ENCODE data around the gene MYCBP2. TPM values are rescaled to one million over a fixed set of nuclear protein-coding genes. Genes with fewer than 3 reads are reported as not detected.

Gene MYCBP2
- total RNA-seq, 1 donor from 2014 or later: 84.7 TPM

DNA sequence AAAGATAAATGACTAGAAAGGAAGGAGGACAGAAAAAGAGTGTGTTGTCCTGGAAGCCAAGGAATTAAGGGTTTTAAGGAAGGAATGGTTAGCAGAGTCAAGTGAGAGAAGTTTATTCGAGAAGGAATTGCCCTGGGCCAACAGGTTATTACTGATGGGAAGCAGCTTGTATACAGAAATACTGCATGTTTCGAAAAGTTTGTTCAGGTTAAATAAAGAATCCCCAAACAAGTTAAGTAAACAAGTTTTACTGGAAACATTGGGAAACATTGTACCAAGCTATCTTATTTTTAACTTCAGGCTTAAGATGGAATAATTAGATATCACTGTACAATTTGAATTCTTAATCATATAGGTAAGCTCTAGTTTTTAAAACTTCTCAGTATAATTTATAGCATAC is 271.7 kb downstream of the MYCBP2 start:
- Mint-ChIP-seq H3K4me3 (ENCODE audit: unreplicated experiment) (no peak overlapping the region), H3K4me1 (ENCODE audit: unreplicated experiment) (no peaks in the 10 kb centered on the region), H3K36me3 (ENCODE audit: unreplicated experiment) (peaks cover 55% of the 10 kb centered on the region)

DNA sequence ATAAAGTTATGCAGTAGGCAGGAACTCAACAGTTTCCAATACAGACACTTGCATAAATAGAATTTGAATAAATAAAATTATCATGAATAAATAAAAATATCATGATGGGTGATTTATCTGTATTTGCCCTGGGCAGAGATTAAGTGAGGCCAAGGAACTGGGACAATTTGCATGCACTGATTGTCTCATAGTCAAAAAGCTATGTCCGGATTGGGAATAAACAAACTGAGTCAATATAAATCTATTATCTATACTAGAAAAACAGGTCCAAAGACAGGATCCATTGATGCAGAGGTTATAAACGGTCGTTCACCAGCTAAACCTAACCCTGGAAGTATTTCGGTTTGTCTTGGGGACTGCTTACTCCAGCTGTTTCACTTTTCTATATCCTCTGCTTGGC is 273.7 kb downstream of the MYCBP2 start:
- no peak overlapping the region for H3K4me3 Mint-ChIP-seq (ENCODE audit: unreplicated experiment)
- peaks cover 7% of the 10 kb centered on the region for H3K4me1 Mint-ChIP-seq (ENCODE audit: unreplicated experiment)
- no peak for DNase-seq (ENCODE audit: extremely low spot score, unreplicated experiment)
- H3K27ac Mint-ChIP-seq (ENCODE audit: unreplicated experiment): no peak overlapping the region
- no peaks in the 10 kb centered on the region for H3K27me3 Mint-ChIP-seq (ENCODE audit: unreplicated experiment)
- peaks cover 58% of the 10 kb centered on the region for H3K36me3 Mint-ChIP-seq (ENCODE audit: unreplicated experiment)
- TF ChIP-seq, protein P1, sequence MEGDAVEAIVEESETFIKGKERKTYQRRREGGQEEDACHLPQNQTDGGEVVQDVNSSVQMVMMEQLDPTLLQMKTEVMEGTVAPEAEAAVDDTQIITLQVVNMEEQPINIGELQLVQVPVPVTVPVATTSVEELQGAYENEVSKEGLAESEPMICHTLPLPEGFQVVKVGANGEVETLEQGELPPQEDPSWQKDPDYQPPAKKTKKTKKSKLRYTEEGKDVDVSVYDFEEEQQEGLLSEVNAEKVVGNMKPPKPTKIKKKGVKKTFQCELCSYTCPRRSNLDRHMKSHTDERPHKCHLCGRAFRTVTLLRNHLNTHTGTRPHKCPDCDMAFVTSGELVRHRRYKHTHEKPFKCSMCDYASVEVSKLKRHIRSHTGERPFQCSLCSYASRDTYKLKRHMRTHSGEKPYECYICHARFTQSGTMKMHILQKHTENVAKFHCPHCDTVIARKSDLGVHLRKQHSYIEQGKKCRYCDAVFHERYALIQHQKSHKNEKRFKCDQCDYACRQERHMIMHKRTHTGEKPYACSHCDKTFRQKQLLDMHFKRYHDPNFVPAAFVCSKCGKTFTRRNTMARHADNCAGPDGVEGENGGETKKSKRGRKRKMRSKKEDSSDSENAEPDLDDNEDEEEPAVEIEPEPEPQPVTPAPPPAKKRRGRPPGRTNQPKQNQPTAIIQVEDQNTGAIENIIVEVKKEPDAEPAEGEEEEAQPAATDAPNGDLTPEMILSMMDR (IDR thresholded peaks at IDR 0.05): no peak
- no peaks in the 10 kb centered on the region for H3K9me3 Mint-ChIP-seq (ENCODE audit: unreplicated experiment)

More for the DNA sequence above, 271.7 kb downstream of the MYCBP2 start:
- Mint-ChIP-seq H3K9me3 (ENCODE audit: unreplicated experiment) (no peaks in the 10 kb centered on the region), H3K27ac (ENCODE audit: unreplicated experiment) (no peak overlapping the region), H3K27me3 (ENCODE audit: unreplicated experiment) (no peaks in the 10 kb centered on the region)
- no peak for DNase-seq (ENCODE audit: extremely low spot score, unreplicated experiment)
- TF ChIP-seq, protein P1 (IDR thresholded peaks at IDR 0.05): no peak

DNA sequence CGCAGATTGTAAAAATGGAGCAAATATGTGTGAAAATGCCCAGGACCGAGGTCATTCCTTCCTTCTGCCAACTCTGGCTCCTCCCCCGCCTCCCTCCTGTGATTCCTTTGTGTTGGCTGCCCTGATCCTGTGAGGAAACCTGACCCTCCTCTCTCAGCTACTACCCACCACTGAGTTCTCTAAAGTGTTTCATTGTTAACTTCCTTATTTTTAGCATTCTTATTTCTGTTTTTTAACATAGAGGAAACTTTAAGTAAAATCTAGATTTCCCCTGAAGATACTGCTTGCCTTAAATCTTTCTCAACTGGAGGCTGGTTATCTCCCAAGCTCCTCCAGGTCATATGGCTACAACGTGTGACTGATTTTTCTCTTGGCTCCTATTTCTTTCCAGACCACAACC is 278.2 kb downstream of the MYCBP2 start:
- Mint-ChIP-seq H3K36me3 (ENCODE audit: unreplicated experiment) (peaks cover 52% of the 10 kb centered on the region), H3K9me3 (ENCODE audit: unreplicated experiment) (no peaks in the 10 kb centered on the region), H3K27ac (ENCODE audit: unreplicated experiment) (no peak overlapping the region), H3K4me3 (ENCODE audit: unreplicated experiment) (no peak overlapping the region), H3K27me3 (ENCODE audit: unreplicated experiment) (no peaks in the 10 kb centered on the region), H3K4me1 (ENCODE audit: unreplicated experiment) (peaks cover 7% of the 10 kb centered on the region)
- TF ChIP-seq, protein P1 (IDR thresholded peaks at IDR 0.05): no peak
- no peak for DNase-seq (ENCODE audit: extremely low spot score, unreplicated experiment)

DNA sequence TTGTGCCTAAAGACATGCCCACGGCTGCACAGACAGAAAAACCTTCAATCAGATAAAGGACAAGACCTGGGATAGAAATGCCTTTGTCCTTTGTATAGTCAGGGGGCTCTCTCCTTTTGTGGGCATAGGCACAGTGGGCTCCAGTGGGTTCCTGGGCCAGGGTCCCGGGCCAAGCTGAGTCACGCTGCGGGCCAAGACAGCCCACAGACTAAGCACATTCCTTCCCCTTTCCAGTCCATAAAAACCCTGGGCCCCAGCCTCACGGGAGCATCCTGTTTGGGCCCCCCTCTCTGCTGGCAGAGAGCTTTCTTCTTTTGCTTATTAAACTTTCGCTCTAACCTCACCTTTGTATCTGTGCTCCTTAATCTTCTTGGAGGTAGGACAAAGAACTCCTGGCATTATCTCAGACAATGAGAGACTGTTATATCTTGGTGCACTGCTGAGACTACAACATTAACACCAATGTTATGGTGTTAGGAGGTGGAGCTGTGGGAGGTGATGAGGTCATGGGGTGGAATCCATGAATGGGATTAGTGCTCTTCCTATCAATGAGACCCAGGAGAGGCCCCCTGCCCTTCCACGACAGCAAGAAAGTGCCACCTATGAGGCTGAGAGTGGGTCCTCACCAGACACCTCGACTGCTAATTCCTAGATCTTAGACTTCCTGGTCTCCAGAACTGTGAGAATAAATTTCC is 279.1 kb downstream of the MYCBP2 start:
- Mint-ChIP-seq H3K4me1 (ENCODE audit: unreplicated experiment) (peaks cover 7% of the 10 kb centered on the region), H3K27me3 (ENCODE audit: unreplicated experiment) (no peaks in the 10 kb centered on the region), H3K9me3 (ENCODE audit: unreplicated experiment) (no peaks in the 10 kb centered on the region), H3K36me3 (ENCODE audit: unreplicated experiment) (peaks cover 54% of the 10 kb centered on the region), H3K27ac (ENCODE audit: unreplicated experiment) (no peak overlapping the region), H3K4me3 (ENCODE audit: unreplicated experiment) (no peak overlapping the region)
- no peak for DNase-seq (ENCODE audit: extremely low spot score, unreplicated experiment)
- TF ChIP-seq, protein P1 (IDR thresholded peaks at IDR 0.05): no peak

DNA sequence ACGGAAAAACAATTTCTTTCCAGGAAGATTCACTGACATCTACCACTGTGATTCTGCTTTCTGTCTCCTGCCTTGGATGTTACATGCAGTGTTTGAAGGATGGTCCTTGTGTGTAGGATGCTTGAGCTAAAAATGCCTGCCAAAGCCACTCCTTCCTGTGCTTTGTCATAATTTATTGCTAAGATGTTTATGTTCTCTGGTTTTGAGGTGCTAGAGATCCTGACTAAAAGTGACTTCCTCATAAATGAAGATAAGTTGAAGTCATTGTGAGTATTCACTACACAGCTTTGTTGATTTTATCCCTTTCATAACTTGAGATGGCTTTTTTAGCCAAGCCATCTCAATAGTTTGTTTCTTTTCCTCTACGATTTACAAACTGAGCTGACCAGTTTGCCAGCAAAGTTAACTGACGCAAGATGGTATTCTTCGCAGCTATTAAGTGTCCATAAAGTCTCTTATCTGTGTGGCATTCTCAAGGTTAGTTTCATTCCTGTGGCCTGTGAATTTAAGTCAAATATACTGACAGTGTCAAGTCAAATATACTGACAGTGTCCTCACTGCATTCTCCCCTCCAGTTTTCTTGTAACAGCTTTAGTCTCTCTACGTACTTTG is 284.2 kb downstream of the MYCBP2 start:
- TF ChIP-seq, protein P1 (IDR thresholded peaks at IDR 0.05): no peak
- no peak overlapping the region for H3K27ac Mint-ChIP-seq (ENCODE audit: unreplicated experiment)

More for the DNA sequence above, 284.2 kb downstream of the MYCBP2 start:
- no peaks in the 10 kb centered on the region for H3K4me1 Mint-ChIP-seq (ENCODE audit: unreplicated experiment)
- no peak overlapping the region for H3K4me3 Mint-ChIP-seq (ENCODE audit: unreplicated experiment)
- H3K27me3 Mint-ChIP-seq (ENCODE audit: unreplicated experiment): no peaks in the 10 kb centered on the region
- no peaks in the 10 kb centered on the region for H3K9me3 Mint-ChIP-seq (ENCODE audit: unreplicated experiment)
- peaks cover 29% of the 10 kb centered on the region for H3K36me3 Mint-ChIP-seq (ENCODE audit: unreplicated experiment)
- DNase-seq (ENCODE audit: extremely low spot score, unreplicated experiment): no peak
